IMR-90 (cell line): ENCODE data around the gene VTN. TPM values are rescaled to one million over a fixed set of nuclear protein-coding genes. Genes with fewer than 3 reads are reported as not detected.

Experiments used
- ATAC-seq: fragments of 200-7000 bp; cut with Tn5 transposase; 2 replicates; pipeline ENCODE4 v1.9.1; 2020; ENCODE audit warnings: low read depth, mild to moderate bottlenecking, moderate library complexity
- BruUV-seq: library from RNA; stranded (reverse); fragments of 400-500 nt; replicated peaks from 2 replicates; lab custom pipeline; 2021; lab: Mats Ljungman, UMichigan
- CTCF ChIA-PET: fragments of 300-600 bp; formaldehyde crosslinking; extraction: SDS; loops from one replicate; lab custom pipeline; 2021; ENCODE audit warnings: antibody characterized with exemption; lab: Yijun Ruan, JAX
- POLR2A ChIA-PET: fragments of 300-600 bp; sonication (Branson Sonifier 250); formaldehyde crosslinking; loops from one replicate; lab custom pipeline; 2022; ENCODE audit warnings: antibody characterized with exemption; ENCODE audit not compliant: unreplicated experiment; lab: Charles Lee
- DNase-seq: peaks from one replicate; pipeline ENCODE4 v3.0.0; 2013
- H2AFZ ChIP-seq: replicated peaks from 2 replicates; pipeline ENCODE3; 2013; ENCODE audit warnings: low read length, mild to moderate bottlenecking; ENCODE audit not compliant: poor library complexity
- H2AK5ac ChIP-seq: 2 replicates; pipeline ENCODE4 v1.6.1; 2013; ENCODE audit warnings: low read depth, low read length, inconsistent platforms
- H2AK9ac ChIP-seq: replicated peaks from 2 replicates; pipeline ENCODE3; 2013; ENCODE audit warnings: mild to moderate bottlenecking, low read depth, low read length, moderate library complexity; ENCODE audit not compliant: poor library complexity
- H2BK120ac ChIP-seq: 2 replicates; pipeline ENCODE4 v1.6.1; 2013; ENCODE audit warnings: low read depth, low read length, inconsistent platforms
- H2BK15ac ChIP-seq: 3 replicates; pipeline ENCODE4 v1.6.1; 2013; ENCODE audit warnings: low read depth, low read length, inconsistent platforms
- H2BK20ac ChIP-seq: 2 replicates; pipeline ENCODE4 v1.6.1; 2013; ENCODE audit warnings: low read depth, mild to moderate bottlenecking, inconsistent platforms, low read length, moderate library complexity
- H2BK5ac ChIP-seq: 2 replicates; pipeline ENCODE4 v1.6.1; 2013; ENCODE audit warnings: mild to moderate bottlenecking, low read depth, low read length, inconsistent platforms; ENCODE audit not compliant: poor library complexity, severe bottlenecking
- H3K14ac ChIP-seq: replicated peaks from 2 replicates; pipeline ENCODE4 v1.6.1; 2013; ENCODE audit warnings: low read depth, low read length, inconsistent platforms
- H3K18ac ChIP-seq: 2 replicates; pipeline ENCODE4 v1.6.1; 2013; ENCODE audit warnings: low read depth, low read length, control low read depth
- H3K23ac ChIP-seq: 2 replicates; pipeline ENCODE4 v1.6.1; 2013; ENCODE audit warnings: low read depth, low read length, inconsistent platforms
- H3K27ac ChIP-seq: 2 replicates; pipeline ENCODE4 v1.5.1; 2013; ENCODE audit warnings: mild to moderate bottlenecking, control low read depth, low read length; ENCODE audit not compliant: insufficient read depth
- H3K27me3 ChIP-seq: 2 replicates; pipeline ENCODE4 v1.6.1; 2013; ENCODE audit warnings: low read length; ENCODE audit not compliant: control insufficient read depth, insufficient read depth
- H3K36me3 ChIP-seq: 2 replicates; pipeline ENCODE4 v1.6.1; 2013; ENCODE audit warnings: low read length, mixed read lengths; ENCODE audit not compliant: control insufficient read depth, insufficient read depth
- H3K4ac ChIP-seq: 2 replicates; pipeline ENCODE4 v1.6.1; 2013; ENCODE audit warnings: low read depth, low read length, inconsistent platforms
- H3K4me1 ChIP-seq: 2 replicates; pipeline ENCODE4 v1.6.1; 2013; ENCODE audit warnings: low read length, mixed read lengths; ENCODE audit not compliant: control insufficient read depth, insufficient read depth
- H3K4me2 ChIP-seq: 2 replicates; pipeline ENCODE4 v1.6.1; 2013; ENCODE audit warnings: low read depth, mild to moderate bottlenecking, control low read depth, low read length, moderate library complexity
- H3K4me3 ChIP-seq: 2 replicates; pipeline ENCODE4 v1.5.1; 2013; ENCODE audit warnings: low read depth, mild to moderate bottlenecking, control low read depth, low read length, moderate library complexity; ENCODE audit not compliant: insufficient read depth
- H3K56ac ChIP-seq: 2 replicates; pipeline ENCODE4 v1.6.1; 2013; ENCODE audit warnings: low read length, inconsistent platforms; ENCODE audit not compliant: insufficient read depth; ENCODE audit errors: extremely low read depth
- H3K79me1 ChIP-seq, 2 experiments: 2 replicates each; pipeline ENCODE4 v1.6.1; 2013; ENCODE audit warnings: low read length in 2 of 2, inconsistent platforms in 1 of 2, low read depth in 1 of 2
- H3K9ac ChIP-seq: 2 replicates; pipeline ENCODE4 v1.6.1; 2013; ENCODE audit warnings: low read depth, low read length, control low read depth
- H3K9me1 ChIP-seq: 2 replicates; pipeline ENCODE4 v1.6.1; 2013; ENCODE audit warnings: low read length, inconsistent platforms; ENCODE audit not compliant: insufficient read depth
- H3K9me3 ChIP-seq: 2 replicates; pipeline ENCODE4 v1.6.1; 2013; ENCODE audit warnings: low read length; ENCODE audit not compliant: control insufficient read depth, insufficient read depth
- H4K20me1 ChIP-seq: 2 replicates; pipeline ENCODE4 v1.6.1; 2013; ENCODE audit warnings: low read length, inconsistent platforms; ENCODE audit not compliant: insufficient read depth
- H4K5ac ChIP-seq: 2 replicates; pipeline ENCODE4 v1.6.1; 2013; ENCODE audit warnings: mild to moderate bottlenecking, low read depth, low read length, control low read depth
- H4K8ac ChIP-seq, 2 experiments: 2 replicates each; pipeline ENCODE4 v1.6.1; 2013; ENCODE audit warnings: low read depth in 2 of 2, low read length in 2 of 2, control low read depth in 1 of 2, inconsistent platforms in 1 of 2
- H4K91ac ChIP-seq: 2 replicates; pipeline ENCODE4 v1.6.1; 2013; ENCODE audit warnings: low read depth, low read length, inconsistent platforms; ENCODE audit not compliant: insufficient read depth
- BHLHE40 ChIP-seq: fragments of 150-350 bp; IDR thresholded peaks from 2 replicates; pipeline ENCODE4 v1.6.1; 2016; ENCODE audit warnings: mild to moderate bottlenecking, low read depth, low read length
- CEBPB ChIP-seq: IDR thresholded peaks from 2 replicates; pipeline ENCODE4 v1.6.1; 2012; ENCODE audit warnings: low read depth, low read length, improper control_type of control experiment
- CHD1 ChIP-seq: IDR thresholded peaks from 2 replicates; pipeline ENCODE4 v1.6.1; 2012; ENCODE audit warnings: low read depth, low read length, improper control_type of control experiment
- CTCF ChIP-seq: conservative IDR thresholded peaks from 2 replicates; pipeline ENCODE4 v1.5.1; 2012; ENCODE audit warnings: mild to moderate bottlenecking, low read depth, low read length, improper control_type of control experiment
- ELK1 ChIP-seq: fragments of 150-350 bp; IDR thresholded peaks from 2 replicates; pipeline ENCODE4 v1.6.1; 2016; ENCODE audit warnings: low read depth, mild to moderate bottlenecking, low read length, moderate library complexity, borderline replicate concordance
- FOS ChIP-seq: fragments of 150-350 bp; IDR thresholded peaks from 2 replicates; pipeline ENCODE4 v1.6.1; 2016; ENCODE audit warnings: low read depth, low read length
- MAFK ChIP-seq: IDR thresholded peaks from 2 replicates; pipeline ENCODE4 v1.6.1; 2012; ENCODE audit warnings: low read depth, low read length, improper control_type of control experiment
- MAZ ChIP-seq: IDR thresholded peaks from 2 replicates; pipeline ENCODE4 v1.6.1; 2012; ENCODE audit warnings: low read depth, mild to moderate bottlenecking, low read length, improper control_type of control experiment, moderate library complexity, borderline replicate concordance
- MXI1 ChIP-seq: IDR thresholded peaks from 2 replicates; pipeline ENCODE4 v1.6.1; 2012; ENCODE audit warnings: low read depth, mild to moderate bottlenecking, low read length, moderate library complexity, borderline replicate concordance
- NFE2L2 ChIP-seq: fragments of 150-350 bp; IDR thresholded peaks from 2 replicates; pipeline ENCODE4 v1.6.1; 2016; ENCODE audit warnings: low read depth, mild to moderate bottlenecking, low read length
- POLR2A ChIP-seq: IDR thresholded peaks from 2 replicates; pipeline ENCODE4 v1.6.1; 2012; ENCODE audit warnings: mild to moderate bottlenecking, low read depth, low read length
- RAD21 ChIP-seq: IDR thresholded peaks from 2 replicates; pipeline ENCODE4 v1.6.1; 2012; ENCODE audit warnings: low read length, improper control_type of control experiment
- RCOR1 ChIP-seq: IDR thresholded peaks from 2 replicates; pipeline ENCODE4 v1.6.1; 2012; ENCODE audit warnings: mild to moderate bottlenecking, low read length, improper control_type of control experiment; ENCODE audit not compliant: insufficient replicate concordance
- SMC3 ChIP-seq: fragments of 150-350 bp; IDR thresholded peaks from 2 replicates; pipeline ENCODE4 v1.6.1; 2016; ENCODE audit warnings: low read depth, mild to moderate bottlenecking, antibody characterized with exemption, low read length, moderate library complexity
- USF2 ChIP-seq: fragments of 150-350 bp; IDR thresholded peaks from 2 replicates; pipeline ENCODE4 v1.6.1; 2017; ENCODE audit warnings: mild to moderate bottlenecking, antibody characterized with exemption, low read length, low read depth
- WGBS, 2 experiments: methylation state at CpG; one replicate each; pipeline versions ENCODE4 v1.1.5 to v1.1.7; 2013; ENCODE audit warnings: missing lambda C conversion rate in 2 of 2; ENCODE audit not compliant: insufficient read length in 1 of 2; ENCODE audit errors: extremely low coverage in 2 of 2; 5-methylcytosine and 5-hydroxymethylcytosine counted together
- dilution Hi-C: fragments of 300-500 bp; cut with HindIII; formaldehyde crosslinking; loops from one replicate; pipeline ENCODE4 v1.14.3; 2018; ENCODE audit warnings: low sequenced_read_pairs; ENCODE audit not compliant: unreplicated experiment
- in situ Hi-C: fragments of 300-500 bp; cut with MboI; formaldehyde crosslinking; loops from 3 replicates; pipeline ENCODE4 v1.14.3; 2019; ENCODE audit warnings: low sequenced_read_pairs, inconsistent platforms, mixed read lengths
- intact Hi-C: fragments of 100-400 bp; cut with micrococcal nuclease; formaldehyde crosslinking; loops from 2 replicates; pipeline ENCODE4 v1.10.0; 2022
- polyA plus RNA-seq, 3 experiments: library from polyadenylated mRNA; depleted of rRNA; stranded (reverse); fragments of >200 nt; gene quantifications; 2 replicates each; pipeline ENCODE4 v1.2.3, GENCODE V29; 2012; ENCODE audit warnings: low replicate concordance in 1 of 3
- total RNA-seq: library from RNA; depleted of rRNA; stranded (reverse); fragments of >200 nt; gene quantifications from 2 replicates; pipeline ENCODE4 v1.2.3, GENCODE V29; 2012

Gene VTN
- total and polyA plus RNA-seq, 2 of the 4 experiments (the other 2 are of a cell fraction), result 0.18 to 1.0 TPM

GRCh38 chr17:28369684-28370034 is 448 bp downstream of the VTN start:
- ChIA-PET POLR2A (interaction anchor here (0.6 to 0.8 kb wide), 2 partner anchors 12 to 318 kb away, joined by 3 to 4 read pairs; partner anchors contain the start of gene POLDIP2), CTCF (interaction anchor here (1.3 kb wide), 1 partner anchor 13 kb away, joined by 6 read pairs; the partner anchor contains the start of gene POLDIP2)
- Histone ChIP-seq H2BK120ac (peak overlapping the region; percentile 62; the same call in 1 of the 2 replicates), H3K4me3 (no peak overlapping the region), H2BK15ac (peak overlapping the region; percentile 23; the same call in 1 of the 3 replicates), H2AK9ac (peak overlapping the region; percentile 65), H2BK5ac (peak overlapping the region; percentile 51), H2AFZ (peak overlapping the region; percentile 70), H3K9me3 (no peaks in the 10 kb centered on the region), H3K79me1 (peaks cover 5 to 24% of the 10 kb centered on the region in 2 experiments; a peak in 3 of 4 replicates), H3K4me2 (no peak overlapping the region), H3K4me1 (peaks cover 14% of the 10 kb centered on the region; the same call in 1 of the 2 replicates), H3K23ac (no peak overlapping the region), H3K9me1 (peaks cover 31% of the 10 kb centered on the region), H3K27me3 (no peaks in the 10 kb centered on the region), H3K9ac (peak overlapping the region; percentile 47; the same call in 1 of the 2 replicates), H4K5ac (no peak overlapping the region; the same call in 1 of the 2 replicates), H4K8ac (peak overlapping the region in 1 of 2 experiments; percentile 25; a peak in 1 of 4 replicates), H3K36me3 (peaks cover 1% of the 10 kb centered on the region; the same call in 1 of the 2 replicates), H4K20me1 (peaks cover 25% of the 10 kb centered on the region), H3K18ac (no peak overlapping the region; the same call in 1 of the 2 replicates), H3K4ac (peak overlapping the region; percentile 70; the same call in 1 of the 2 replicates), H3K27ac (peak overlapping the region; percentile 93), H2AK5ac (peak overlapping the region; percentile 86), H3K56ac (no peak overlapping the region), H4K91ac (peak overlapping the region; percentile 75), H3K14ac (0 out of 2 replicates have a peak overlapping the region, but pooled peaks have one; percentile 62), H2BK20ac (0 out of 2 replicates have a peak overlapping the region, but pooled peaks have one; percentile 9)
- dilution Hi-C loops (no loop called here), intact Hi-C loops (no loop called here), in situ Hi-C loops (no loop called here)
- ATAC-seq (no peak), DNase-seq (no peak)
- no peak for TF ChIP-seq FOS
- TF ChIP-seq CEBPB, result no peak
- no peak for TF ChIP-seq SMC3
- TF ChIP-seq CTCF, result no peak
- TF ChIP-seq BHLHE40, result no peak
- no peak for TF ChIP-seq ELK1
- TF ChIP-seq MAZ, result no peak
- TF ChIP-seq NFE2L2, result no peak
- no peak for TF ChIP-seq CHD1
- TF ChIP-seq USF2, result no peak
- TF ChIP-seq POLR2A, result no peak
- no peak for TF ChIP-seq RCOR1
- no peak for TF ChIP-seq MAFK
- no peak for TF ChIP-seq RAD21
- TF ChIP-seq MXI1, result no peak
- BruUV-seq, result no TSS peak
- WGBS, 2 experiments, result 35% methylated on average over 2 of the region's 10 CpGs; no CpG with 5 or more reads in 1 of the 2 experiments
